GM23338 (cell line): ENCODE data around the gene PXDN. TPM values are rescaled to one million over a fixed set of nuclear protein-coding genes. Genes with fewer than 3 reads are reported as not detected.

ENCODE experiments used
- ATAC-seq: fragments of 200-7000 bp; cut with Tn5 transposase; 3 replicates; pipeline ENCODE4 v1.9.1; 2020
- DNase-seq: peaks from one replicate; pipeline ENCODE4 v3.0.0-alpha.2; 2015; ENCODE audit warnings: low spot score
- H2AFZ ChIP-seq: fragments of 200-600 bp; sonication (generic); 2 replicates; pipeline ENCODE4 v1.8.0; 2016; ENCODE audit warnings: antibody characterized with exemption, mild to moderate bottlenecking, moderate library complexity
- H3F3A ChIP-seq: fragments of 200-600 bp; sonication (generic); replicated peaks from 2 replicates; pipeline ENCODE4 v1.8.0; 2017; ENCODE audit warnings: antibody characterized with exemption, mixed run types, low read depth
- H3K27ac ChIP-seq: fragments of 200-600 bp; sonication (generic); 2 replicates; pipeline ENCODE4 v1.6.1; 2016; ENCODE audit warnings: low read depth
- H3K27me3 ChIP-seq: fragments of 200-600 bp; sonication (generic); 2 replicates; pipeline ENCODE4 v1.8.0; 2016; ENCODE audit warnings: mild to moderate bottlenecking, mixed run types, moderate library complexity; ENCODE audit not compliant: insufficient read depth
- H3K36me3 ChIP-seq: fragments of 200-600 bp; sonication (generic); 2 replicates; pipeline ENCODE4 v1.8.0; 2016; ENCODE audit warnings: mild to moderate bottlenecking; ENCODE audit not compliant: insufficient read depth
- H3K4me1 ChIP-seq: fragments of 200-600 bp; sonication (generic); 2 replicates; pipeline ENCODE4 v1.8.0; 2016; ENCODE audit warnings: mild to moderate bottlenecking, moderate library complexity; ENCODE audit not compliant: insufficient read depth
- H3K4me2 ChIP-seq: fragments of 200-600 bp; sonication (generic); 2 replicates; pipeline ENCODE4 v1.7.1; 2017; ENCODE audit warnings: mixed run types
- H3K4me3 ChIP-seq: fragments of 200-600 bp; sonication (generic); 2 replicates; pipeline ENCODE4 v1.6.1; 2016; ENCODE audit warnings: mixed run types
- H3K79me2 ChIP-seq: fragments of 200-600 bp; sonication (generic); replicated peaks from 2 replicates; pipeline ENCODE4 v1.8.0; 2017; ENCODE audit warnings: mild to moderate bottlenecking; ENCODE audit not compliant: insufficient read depth
- H3K9me2 ChIP-seq: fragments of 200-600 bp; sonication (generic); 2 replicates; pipeline ENCODE4 v1.8.0; 2017; ENCODE audit not compliant: insufficient read depth
- H4K20me1 ChIP-seq: fragments of 200-600 bp; sonication (generic); replicated peaks from 2 replicates; pipeline ENCODE4 v1.8.0; 2017; ENCODE audit warnings: mild to moderate bottlenecking; ENCODE audit not compliant: insufficient read depth
- H3K27ac Mint-ChIP-seq: 2 replicates; pipeline ENCODE4 v1.8.0; 2020; ENCODE audit warnings: inconsistent platforms, mild to moderate bottlenecking, moderate library complexity, mixed read lengths
- H3K27me3 Mint-ChIP-seq: 3 replicates; pipeline ENCODE4 v1.8.0; 2022; ENCODE audit warnings: low read depth, mild to moderate bottlenecking, moderate library complexity, mixed read lengths, inconsistent platforms; ENCODE audit not compliant: insufficient read depth, poor library complexity
- H3K36me3 Mint-ChIP-seq: 3 replicates; pipeline ENCODE4 v1.8.0; 2021; ENCODE audit warnings: low read depth, mild to moderate bottlenecking, inconsistent platforms, moderate library complexity, mixed read lengths
- H3K4me1 Mint-ChIP-seq: 3 replicates; pipeline ENCODE4 v1.8.0; 2020; ENCODE audit warnings: mild to moderate bottlenecking, inconsistent platforms, mixed read lengths
- H3K4me3 Mint-ChIP-seq: 3 replicates; pipeline ENCODE4 v1.8.0; 2021; ENCODE audit warnings: moderate library complexity, mild to moderate bottlenecking, inconsistent platforms, mixed read lengths
- H3K9me3 Mint-ChIP-seq: 3 replicates; pipeline ENCODE4 v1.8.0; 2020; ENCODE audit warnings: moderate library complexity, mild to moderate bottlenecking, inconsistent platforms, mixed read lengths
- CREB1 ChIP-seq: fragments of 250-450 bp; sonication (Bioruptor Pico); IDR thresholded peaks from 2 replicates; pipeline ENCODE4 v1.5.0; 2020; ENCODE audit warnings: low read depth, mild to moderate bottlenecking, moderate library complexity
- ETS1 ChIP-seq: IDR thresholded peaks from 2 replicates; pipeline ENCODE4 v1.6.1; 2016; ENCODE audit warnings: antibody characterized with exemption
- EZH2 ChIP-seq: fragments of 200-600 bp; sonication (generic); IDR thresholded peaks from one replicate; pipeline ENCODE4 v1.8.0; 2017; ENCODE audit warnings: antibody characterized with exemption, mild to moderate bottlenecking, low read depth; ENCODE audit not compliant: unreplicated experiment
- NANOG ChIP-seq: IDR thresholded peaks from 2 replicates; pipeline ENCODE4 v1.6.1; 2016; ENCODE audit warnings: antibody characterized with exemption, borderline replicate concordance
- STAT1 ChIP-seq: IDR thresholded peaks from one replicate; pipeline ENCODE4 v1.6.1; 2016; ENCODE audit warnings: antibody characterized with exemption; ENCODE audit not compliant: unreplicated experiment
- ZNF114 ChIP-seq: fragments of 250-450 bp; sonication (Bioruptor Pico); IDR thresholded peaks from 2 replicates; pipeline ENCODE4 v1.5.0; 2020; ENCODE audit warnings: mild to moderate bottlenecking, moderate library complexity
- polyA plus RNA-seq: library from polyadenylated mRNA; unstranded; fragments of >200 nt; fragmentation: Nextera tagmentation; extraction: Ambion mirVana; gene quantifications from 2 replicates; pipeline ENCODE4 v1.2.1, GENCODE V29; 2016
- total RNA-seq: library from RNA; depleted of rRNA; stranded (reverse); fragments of >200 nt; shearing (Covaris generic); gene quantifications from 2 replicates; pipeline ENCODE4 v1.2.3, GENCODE V29; 2014
- TF ChIP-seq, protein P1 (sequence below): fragments of 250-450 bp; sonication (Bioruptor Pico); IDR thresholded peaks from 2 replicates; pipeline ENCODE4 v1.5.0; 2020; ENCODE audit warnings: mild to moderate bottlenecking, moderate library complexity

The PXDN gene
- total and polyA plus RNA-seq, 2 experiments from 2014 or later, result 42.2 to 225 TPM

GRCh38 chr2:1617425-1618021 is 126.8 kb downstream of the PXDN start (continued):
- TF ChIP-seq, protein P1, sequence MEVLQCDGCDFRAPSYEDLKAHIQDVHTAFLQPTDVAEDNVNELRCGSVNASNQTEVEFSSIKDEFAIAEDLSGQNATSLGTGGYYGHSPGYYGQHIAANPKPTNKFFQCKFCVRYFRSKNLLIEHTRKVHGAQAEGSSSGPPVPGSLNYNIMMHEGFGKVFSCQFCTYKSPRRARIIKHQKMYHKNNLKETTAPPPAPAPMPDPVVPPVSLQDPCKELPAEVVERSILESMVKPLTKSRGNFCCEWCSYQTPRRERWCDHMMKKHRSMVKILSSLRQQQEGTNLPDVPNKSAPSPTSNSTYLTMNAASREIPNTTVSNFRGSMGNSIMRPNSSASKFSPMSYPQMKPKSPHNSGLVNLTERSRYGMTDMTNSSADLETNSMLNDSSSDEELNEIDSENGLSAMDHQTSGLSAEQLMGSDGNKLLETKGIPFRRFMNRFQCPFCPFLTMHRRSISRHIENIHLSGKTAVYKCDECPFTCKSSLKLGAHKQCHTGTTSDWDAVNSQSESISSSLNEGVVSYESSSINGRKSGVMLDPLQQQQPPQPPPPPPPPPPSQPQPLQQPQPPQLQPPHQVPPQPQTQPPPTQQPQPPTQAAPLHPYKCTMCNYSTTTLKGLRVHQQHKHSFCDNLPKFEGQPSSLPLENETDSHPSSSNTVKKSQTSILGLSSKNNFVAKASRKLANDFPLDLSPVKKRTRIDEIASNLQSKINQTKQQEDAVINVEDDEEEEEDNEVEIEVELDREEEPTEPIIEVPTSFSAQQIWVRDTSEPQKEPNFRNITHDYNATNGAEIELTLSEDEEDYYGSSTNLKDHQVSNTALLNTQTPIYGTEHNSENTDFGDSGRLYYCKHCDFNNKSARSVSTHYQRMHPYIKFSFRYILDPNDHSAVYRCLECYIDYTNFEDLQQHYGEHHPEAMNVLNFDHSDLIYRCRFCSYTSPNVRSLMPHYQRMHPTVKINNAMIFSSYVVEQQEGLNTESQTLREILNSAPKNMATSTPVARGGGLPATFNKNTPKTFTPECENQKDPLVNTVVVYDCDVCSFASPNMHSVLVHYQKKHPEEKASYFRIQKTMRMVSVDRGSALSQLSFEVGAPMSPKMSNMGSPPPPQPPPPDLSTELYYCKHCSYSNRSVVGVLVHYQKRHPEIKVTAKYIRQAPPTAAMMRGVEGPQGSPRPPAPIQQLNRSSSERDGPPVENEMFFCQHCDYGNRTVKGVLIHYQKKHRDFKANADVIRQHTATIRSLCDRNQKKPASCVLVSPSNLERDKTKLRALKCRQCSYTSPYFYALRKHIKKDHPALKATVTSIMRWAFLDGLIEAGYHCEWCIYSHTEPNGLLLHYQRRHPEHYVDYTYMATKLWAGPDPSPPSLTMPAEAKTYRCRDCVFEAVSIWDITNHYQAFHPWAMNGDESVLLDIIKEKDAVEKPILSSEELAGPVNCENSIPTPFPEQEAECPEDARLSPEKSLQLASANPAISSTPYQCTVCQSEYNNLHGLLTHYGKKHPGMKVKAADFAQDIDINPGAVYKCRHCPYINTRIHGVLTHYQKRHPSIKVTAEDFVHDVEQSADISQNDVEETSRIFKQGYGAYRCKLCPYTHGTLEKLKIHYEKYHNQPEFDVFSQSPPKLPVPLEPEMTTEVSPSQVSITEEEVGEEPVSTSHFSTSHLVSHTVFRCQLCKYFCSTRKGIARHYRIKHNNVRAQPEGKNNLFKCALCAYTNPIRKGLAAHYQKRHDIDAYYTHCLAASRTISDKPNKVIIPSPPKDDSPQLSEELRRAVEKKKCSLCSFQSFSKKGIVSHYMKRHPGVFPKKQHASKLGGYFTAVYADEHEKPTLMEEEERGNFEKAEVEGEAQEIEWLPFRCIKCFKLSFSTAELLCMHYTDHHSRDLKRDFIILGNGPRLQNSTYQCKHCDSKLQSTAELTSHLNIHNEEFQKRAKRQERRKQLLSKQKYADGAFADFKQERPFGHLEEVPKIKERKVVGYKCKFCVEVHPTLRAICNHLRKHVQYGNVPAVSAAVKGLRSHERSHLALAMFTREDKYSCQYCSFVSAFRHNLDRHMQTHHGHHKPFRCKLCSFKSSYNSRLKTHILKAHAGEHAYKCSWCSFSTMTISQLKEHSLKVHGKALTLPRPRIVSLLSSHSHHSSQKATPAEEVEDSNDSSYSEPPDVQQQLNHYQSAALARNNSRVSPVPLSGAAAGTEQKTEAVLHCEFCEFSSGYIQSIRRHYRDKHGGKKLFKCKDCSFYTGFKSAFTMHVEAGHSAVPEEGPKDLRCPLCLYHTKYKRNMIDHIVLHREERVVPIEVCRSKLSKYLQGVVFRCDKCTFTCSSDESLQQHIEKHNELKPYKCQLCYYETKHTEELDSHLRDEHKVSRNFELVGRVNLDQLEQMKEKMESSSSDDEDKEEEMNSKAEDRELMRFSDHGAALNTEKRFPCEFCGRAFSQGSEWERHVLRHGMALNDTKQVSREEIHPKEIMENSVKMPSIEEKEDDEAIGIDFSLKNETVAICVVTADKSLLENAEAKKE (CRISPR knock-in tag), result no peak
- TF ChIP-seq CREB1 (no peak), EZH2 (no peak), NANOG (no peak), STAT1 (no peak)

- peak overlapping the region; percentile 40; the same call in 1 of the 2 replicates for H3K4me2 ChIP-seq
- H2AFZ ChIP-seq, result no peak overlapping the region
- no peaks in the 10 kb centered on the region for H3K36me3 ChIP-seq
- no peaks in the 10 kb centered on the region for H3F3A ChIP-seq
- H3K79me2 ChIP-seq, result 0 out of 2 replicates have a peak, but pooled peaks cover 4% of the 10 kb centered on the region
- Mint-ChIP-seq H3K4me1 (peaks cover 46% of the 10 kb centered on the region), H3K27ac (peak overlapping the region; percentile 20; the same call in 1 of the 2 replicates), H3K9me3 (no peaks in the 10 kb centered on the region), H3K27me3 (peaks cover 10% of the 10 kb centered on the region), H3K4me3 (peak overlapping the region; percentile 25; the same call in 1 of the 3 replicates), H3K36me3 (peaks cover 25% of the 10 kb centered on the region)
- peak; percentile 21 for DNase-seq
- no peaks in the 10 kb centered on the region for H4K20me1 ChIP-seq
- H3K9me2 ChIP-seq, result no peaks in the 10 kb centered on the region
- no peak overlapping the region for H3K4me3 ChIP-seq
- no peaks in the 10 kb centered on the region for H3K27me3 ChIP-seq
- ATAC-seq, result peak; percentile 15; the same call in 2 of the 3 replicates
- no peak for TF ChIP-seq ZNF114 (CRISPR knock-in tag)
- TF ChIP-seq ETS1, result no peak
- no peak for TF ChIP-seq EZH2
- no peak for TF ChIP-seq STAT1
- peaks cover 29% of the 10 kb centered on the region for H3K4me1 ChIP-seq
- peak overlapping the region; percentile 91 for H3K27ac ChIP-seq
Observed at GRCh38 chr2:1614564-1614963, 129.8 kb downstream of the PXDN start.
